IMR-90 (cell line): ENCODE data around the gene CHCHD1. TPM values are rescaled to one million over a fixed set of nuclear protein-coding genes. Genes with fewer than 3 reads are reported as not detected.

ENCODE experiments used
- ATAC-seq: fragments of 200-7000 bp; cut with Tn5 transposase; 2 replicates; pipeline ENCODE4 v1.9.1; 2020; ENCODE audit warnings: low read depth, mild to moderate bottlenecking, moderate library complexity
- BruUV-seq: library from RNA; stranded (reverse); fragments of 400-500 nt; replicated peaks from 2 replicates; lab custom pipeline; 2021; lab: Mats Ljungman, UMichigan
- CTCF ChIA-PET: fragments of 300-600 bp; formaldehyde crosslinking; extraction: SDS; loops from one replicate; lab custom pipeline; 2021; ENCODE audit warnings: antibody characterized with exemption; lab: Yijun Ruan, JAX
- POLR2A ChIA-PET: fragments of 300-600 bp; sonication (Branson Sonifier 250); formaldehyde crosslinking; loops from one replicate; lab custom pipeline; 2022; ENCODE audit warnings: antibody characterized with exemption; ENCODE audit not compliant: unreplicated experiment; lab: Charles Lee
- DNase-seq: peaks from one replicate; pipeline ENCODE4 v3.0.0; 2013
- H2AFZ ChIP-seq: replicated peaks from 2 replicates; pipeline ENCODE3; 2013; ENCODE audit warnings: low read length, mild to moderate bottlenecking; ENCODE audit not compliant: poor library complexity
- H2AK5ac ChIP-seq: 2 replicates; pipeline ENCODE4 v1.6.1; 2013; ENCODE audit warnings: low read depth, low read length, inconsistent platforms
- H2AK9ac ChIP-seq: replicated peaks from 2 replicates; pipeline ENCODE3; 2013; ENCODE audit warnings: mild to moderate bottlenecking, low read depth, low read length, moderate library complexity; ENCODE audit not compliant: poor library complexity
- H2BK120ac ChIP-seq: 2 replicates; pipeline ENCODE4 v1.6.1; 2013; ENCODE audit warnings: low read depth, low read length, inconsistent platforms
- H2BK15ac ChIP-seq: 3 replicates; pipeline ENCODE4 v1.6.1; 2013; ENCODE audit warnings: low read depth, low read length, inconsistent platforms
- H2BK20ac ChIP-seq: 2 replicates; pipeline ENCODE4 v1.6.1; 2013; ENCODE audit warnings: low read depth, mild to moderate bottlenecking, inconsistent platforms, low read length, moderate library complexity
- H2BK5ac ChIP-seq: 2 replicates; pipeline ENCODE4 v1.6.1; 2013; ENCODE audit warnings: mild to moderate bottlenecking, low read depth, low read length, inconsistent platforms; ENCODE audit not compliant: poor library complexity, severe bottlenecking
- H3K14ac ChIP-seq: replicated peaks from 2 replicates; pipeline ENCODE4 v1.6.1; 2013; ENCODE audit warnings: low read depth, low read length, inconsistent platforms
- H3K18ac ChIP-seq: 2 replicates; pipeline ENCODE4 v1.6.1; 2013; ENCODE audit warnings: low read depth, low read length, control low read depth
- H3K23ac ChIP-seq: 2 replicates; pipeline ENCODE4 v1.6.1; 2013; ENCODE audit warnings: low read depth, low read length, inconsistent platforms
- H3K27ac ChIP-seq: 2 replicates; pipeline ENCODE4 v1.5.1; 2013; ENCODE audit warnings: mild to moderate bottlenecking, control low read depth, low read length; ENCODE audit not compliant: insufficient read depth
- H3K27me3 ChIP-seq: 2 replicates; pipeline ENCODE4 v1.6.1; 2013; ENCODE audit warnings: low read length; ENCODE audit not compliant: control insufficient read depth, insufficient read depth
- H3K36me3 ChIP-seq: 2 replicates; pipeline ENCODE4 v1.6.1; 2013; ENCODE audit warnings: low read length, mixed read lengths; ENCODE audit not compliant: control insufficient read depth, insufficient read depth
- H3K4ac ChIP-seq: 2 replicates; pipeline ENCODE4 v1.6.1; 2013; ENCODE audit warnings: low read depth, low read length, inconsistent platforms
- H3K4me1 ChIP-seq: 2 replicates; pipeline ENCODE4 v1.6.1; 2013; ENCODE audit warnings: low read length, mixed read lengths; ENCODE audit not compliant: control insufficient read depth, insufficient read depth
- H3K4me2 ChIP-seq: 2 replicates; pipeline ENCODE4 v1.6.1; 2013; ENCODE audit warnings: low read depth, mild to moderate bottlenecking, control low read depth, low read length, moderate library complexity
- H3K4me3 ChIP-seq: 2 replicates; pipeline ENCODE4 v1.5.1; 2013; ENCODE audit warnings: low read depth, mild to moderate bottlenecking, control low read depth, low read length, moderate library complexity; ENCODE audit not compliant: insufficient read depth
- H3K56ac ChIP-seq: 2 replicates; pipeline ENCODE4 v1.6.1; 2013; ENCODE audit warnings: low read length, inconsistent platforms; ENCODE audit not compliant: insufficient read depth; ENCODE audit errors: extremely low read depth
- H3K79me1 ChIP-seq, 2 experiments: 2 replicates each; pipeline ENCODE4 v1.6.1; 2013; ENCODE audit warnings: low read length in 2 of 2, inconsistent platforms in 1 of 2, low read depth in 1 of 2
- H3K9ac ChIP-seq: 2 replicates; pipeline ENCODE4 v1.6.1; 2013; ENCODE audit warnings: low read depth, low read length, control low read depth
- H3K9me1 ChIP-seq: 2 replicates; pipeline ENCODE4 v1.6.1; 2013; ENCODE audit warnings: low read length, inconsistent platforms; ENCODE audit not compliant: insufficient read depth
- H3K9me3 ChIP-seq: 2 replicates; pipeline ENCODE4 v1.6.1; 2013; ENCODE audit warnings: low read length; ENCODE audit not compliant: control insufficient read depth, insufficient read depth
- H4K20me1 ChIP-seq: 2 replicates; pipeline ENCODE4 v1.6.1; 2013; ENCODE audit warnings: low read length, inconsistent platforms; ENCODE audit not compliant: insufficient read depth
- H4K5ac ChIP-seq: 2 replicates; pipeline ENCODE4 v1.6.1; 2013; ENCODE audit warnings: mild to moderate bottlenecking, low read depth, low read length, control low read depth
- H4K8ac ChIP-seq, 2 experiments: 2 replicates each; pipeline ENCODE4 v1.6.1; 2013; ENCODE audit warnings: low read depth in 2 of 2, low read length in 2 of 2, control low read depth in 1 of 2, inconsistent platforms in 1 of 2
- H4K91ac ChIP-seq: 2 replicates; pipeline ENCODE4 v1.6.1; 2013; ENCODE audit warnings: low read depth, low read length, inconsistent platforms; ENCODE audit not compliant: insufficient read depth
- BHLHE40 ChIP-seq: fragments of 150-350 bp; IDR thresholded peaks from 2 replicates; pipeline ENCODE4 v1.6.1; 2016; ENCODE audit warnings: mild to moderate bottlenecking, low read depth, low read length
- CTCF ChIP-seq: conservative IDR thresholded peaks from 2 replicates; pipeline ENCODE4 v1.5.1; 2012; ENCODE audit warnings: mild to moderate bottlenecking, low read depth, low read length, improper control_type of control experiment
- ELK1 ChIP-seq: fragments of 150-350 bp; IDR thresholded peaks from 2 replicates; pipeline ENCODE4 v1.6.1; 2016; ENCODE audit warnings: low read depth, mild to moderate bottlenecking, low read length, moderate library complexity, borderline replicate concordance
- FOS ChIP-seq: fragments of 150-350 bp; IDR thresholded peaks from 2 replicates; pipeline ENCODE4 v1.6.1; 2016; ENCODE audit warnings: low read depth, low read length
- MAZ ChIP-seq: IDR thresholded peaks from 2 replicates; pipeline ENCODE4 v1.6.1; 2012; ENCODE audit warnings: low read depth, mild to moderate bottlenecking, low read length, improper control_type of control experiment, moderate library complexity, borderline replicate concordance
- MXI1 ChIP-seq: IDR thresholded peaks from 2 replicates; pipeline ENCODE4 v1.6.1; 2012; ENCODE audit warnings: low read depth, mild to moderate bottlenecking, low read length, moderate library complexity, borderline replicate concordance
- NFE2L2 ChIP-seq: fragments of 150-350 bp; IDR thresholded peaks from 2 replicates; pipeline ENCODE4 v1.6.1; 2016; ENCODE audit warnings: low read depth, mild to moderate bottlenecking, low read length
- RAD21 ChIP-seq: IDR thresholded peaks from 2 replicates; pipeline ENCODE4 v1.6.1; 2012; ENCODE audit warnings: low read length, improper control_type of control experiment
- RCOR1 ChIP-seq: IDR thresholded peaks from 2 replicates; pipeline ENCODE4 v1.6.1; 2012; ENCODE audit warnings: mild to moderate bottlenecking, low read length, improper control_type of control experiment; ENCODE audit not compliant: insufficient replicate concordance
- RFX5 ChIP-seq: IDR thresholded peaks from 2 replicates; pipeline ENCODE4 v1.8.0; 2012; ENCODE audit warnings: low read depth, mild to moderate bottlenecking, low read length, moderate library complexity
- SMC3 ChIP-seq: fragments of 150-350 bp; IDR thresholded peaks from 2 replicates; pipeline ENCODE4 v1.6.1; 2016; ENCODE audit warnings: low read depth, mild to moderate bottlenecking, antibody characterized with exemption, low read length, moderate library complexity
- USF2 ChIP-seq: fragments of 150-350 bp; IDR thresholded peaks from 2 replicates; pipeline ENCODE4 v1.6.1; 2017; ENCODE audit warnings: mild to moderate bottlenecking, antibody characterized with exemption, low read length, low read depth
- WGBS, 2 experiments: methylation state at CpG; one replicate each; pipeline versions ENCODE4 v1.1.5 to v1.1.7; 2013; ENCODE audit warnings: missing lambda C conversion rate in 2 of 2; ENCODE audit not compliant: insufficient read length in 1 of 2; ENCODE audit errors: extremely low coverage in 2 of 2; 5-methylcytosine and 5-hydroxymethylcytosine counted together
- dilution Hi-C: fragments of 300-500 bp; cut with HindIII; formaldehyde crosslinking; loops from one replicate; pipeline ENCODE4 v1.14.3; 2018; ENCODE audit warnings: low sequenced_read_pairs; ENCODE audit not compliant: unreplicated experiment
- in situ Hi-C: fragments of 300-500 bp; cut with MboI; formaldehyde crosslinking; loops from 3 replicates; pipeline ENCODE4 v1.14.3; 2019; ENCODE audit warnings: low sequenced_read_pairs, inconsistent platforms, mixed read lengths
- intact Hi-C: fragments of 100-400 bp; cut with micrococcal nuclease; formaldehyde crosslinking; loops from 2 replicates; pipeline ENCODE4 v1.10.0; 2022
- polyA plus RNA-seq, 3 experiments: library from polyadenylated mRNA; depleted of rRNA; stranded (reverse); fragments of >200 nt; gene quantifications; 2 replicates each; pipeline ENCODE4 v1.2.3, GENCODE V29; 2012; ENCODE audit warnings: low replicate concordance in 1 of 3
- total RNA-seq: library from RNA; depleted of rRNA; stranded (reverse); fragments of >200 nt; gene quantifications from 2 replicates; pipeline ENCODE4 v1.2.3, GENCODE V29; 2012

The CHCHD1 gene
- total and polyA plus RNA-seq, 2 of the 4 experiments (the other 2 are of a cell fraction) = 11.5 to 21.0 TPM

GRCh38 chr10:73772281-73773151 lies 9.3 kb upstream of the CHCHD1 start:
- dilution Hi-C loops = no loop called here
- H3K36me3 ChIP-seq = peaks cover 50% of the 10 kb centered on the region
- H2AFZ ChIP-seq = peak overlapping the region; percentile 99
- TF ChIP-seq MXI1 (peak; percentile 30; the same call in 1 of the 2 replicates), USF2 (no peak), RCOR1 (no peak), MAZ (peak; percentile 81; the same call in 1 of the 2 replicates), CTCF (0 out of 2 replicates have a peak, but pooled peaks have one; percentile 9), RFX5 (no peak), SMC3 (no peak), FOS (no peak), BHLHE40 (peak; percentile 54; the same call in 1 of the 2 replicates), ELK1 (no peak), NFE2L2 (no peak), RAD21 (no peak; the same call in 1 of the 2 replicates)

More at GRCh38 chr10:73772281-73773151, 9.3 kb upstream of the CHCHD1 start:
- Histone ChIP-seq H3K18ac (peak overlapping the region; percentile 73), H2BK15ac (no peak overlapping the region; the same call in 2 of the 3 replicates), H4K8ac (peak overlapping the region; percentile 68 to 74), H3K4me3 (peak overlapping the region; percentile 72), H4K20me1 (peaks cover 25% of the 10 kb centered on the region), H2AK5ac (peak overlapping the region; percentile 91), H3K9ac (peak overlapping the region; percentile 96), H3K4me1 (peaks cover 7% of the 10 kb centered on the region), H3K14ac (peak overlapping the region; percentile 96), H2AK9ac (peak overlapping the region; percentile 99), H3K27me3 (no peaks in the 10 kb centered on the region), H3K79me1 (peaks cover 0 to 58% of the 10 kb centered on the region in 2 experiments; a peak in 2 of 4 replicates), H3K4ac (peak overlapping the region; percentile 94), H3K9me3 (no peaks in the 10 kb centered on the region), H3K56ac (peak overlapping the region; percentile 76), H3K23ac (peak overlapping the region; percentile 94), H4K5ac (peak overlapping the region; percentile 84), H2BK20ac (no peak overlapping the region), H4K91ac (peak overlapping the region; percentile 71), H3K9me1 (peaks cover 10% of the 10 kb centered on the region; the same call in 1 of the 2 replicates), H3K4me2 (peak overlapping the region; percentile 93), H2BK120ac (peak overlapping the region; percentile 30; the same call in 1 of the 2 replicates), H2BK5ac (peak overlapping the region; percentile 94), H3K27ac (peak overlapping the region; percentile 91)
- peak; percentile 84 for ATAC-seq
- CTCF ChIA-PET = no interaction called here
- BruUV-seq = no TSS peak
- peak; percentile 83 for DNase-seq
- in situ Hi-C loops (no loop called here), intact Hi-C loops (loop anchor here (1.0 kb wide), 1 partner anchor 28 kb away; the partner anchor contains the start of gene SEC24C)
- 0% methylated on average over 46 of the region's 101 CpGs; no CpG with 5 or more reads in 1 of the 2 experiments for WGBS, 2 experiments
- POLR2A ChIA-PET = interaction anchor here (0.6 to 0.9 kb wide), 3 partner anchors 14 to 1166 kb away, joined by 3 to 4 read pairs (median 4); no protein-coding TSS in a partner anchor
